ENCODE results near the gene OTOGL.

Gene OTOGL

GRCh38 chr12:80373666-80374065 is 274.3 kb downstream of the OTOGL start:
- no peak for TF ChIP-seq CTCF (conservative IDR thresholded peaks at IDR 0.05; ENCODE audit: low read depth, low read length)
- no peak for DNase-seq (ENCODE audit: low read depth)
- no peak overlapping the region for H3K4me3 ChIP-seq (ENCODE audit: low read depth, low read length)

- TF ChIP-seq CTCF (conservative IDR thresholded peaks at IDR 0.05; ENCODE audit: low read depth, low read length) = no peak
- H3K4me3 ChIP-seq (ENCODE audit: low read depth, low read length) = no peak overlapping the region
- DNase-seq (ENCODE audit: low read depth) = no peak
These were observed 275.3 kb downstream of the OTOGL start for GRCh38 chr12:80374615-80375014.

- no peak overlapping the region for H3K4me3 ChIP-seq (ENCODE audit: low read depth, low read length)
- no peak for DNase-seq (ENCODE audit: low read depth)
- no peak for TF ChIP-seq CTCF (conservative IDR thresholded peaks at IDR 0.05; ENCODE audit: low read depth, low read length)
These were observed 277.9 kb downstream of the OTOGL start for GRCh38 chr12:80377140-80377794.

- no peak for TF ChIP-seq CTCF (conservative IDR thresholded peaks at IDR 0.05; ENCODE audit: low read depth, low read length)
- DNase-seq (ENCODE audit: low read depth) = no peak
- H3K4me3 ChIP-seq (ENCODE audit: low read depth, low read length) = no peak overlapping the region
These were observed 281.8 kb downstream of the OTOGL start for GRCh38 chr12:80381121-80381520.

GRCh38 chr12:80382254-80382653 is 282.9 kb downstream of the OTOGL start:
- DNase-seq (ENCODE audit: low read depth) = no peak
- TF ChIP-seq CTCF (conservative IDR thresholded peaks at IDR 0.05; ENCODE audit: low read depth, low read length) = no peak
- H3K4me3 ChIP-seq (ENCODE audit: low read depth, low read length) = no peak overlapping the region

- H3K4me3 ChIP-seq (ENCODE audit: low read depth, low read length) = peak overlapping the region; percentile 56
- TF ChIP-seq CTCF (conservative IDR thresholded peaks at IDR 0.05; ENCODE audit: low read depth, low read length) = no peak
- DNase-seq (ENCODE audit: low read depth) = peak; percentile 15
These were observed 301.2 kb downstream of the OTOGL start for GRCh38 chr12:80400571-80400991.

GRCh38 chr12:80401191-80401590 is 301.9 kb downstream of the OTOGL start:
- TF ChIP-seq CTCF (conservative IDR thresholded peaks at IDR 0.05; ENCODE audit: low read depth, low read length) = no peak
- no peak for DNase-seq (ENCODE audit: low read depth)
- no peak overlapping the region for H3K4me3 ChIP-seq (ENCODE audit: low read depth, low read length)
